A549 (cell line): ENCODE results near the gene ERICH6. TPM values are rescaled to one million over a fixed set of nuclear protein-coding genes. Genes with fewer than 3 reads are reported as not detected.

Source experiments
- ATAC-seq, 2 experiments: fragments of 200-7000 bp in 1 of 2; fragments of >200 bp in 1 of 2; cut with Nextera tagmentation in 1 of 2; cut with Tn5 transposase in 1 of 2; 3 replicates each; pipeline versions ENCODE4 v1.8.0 to v1.9.1; 2018 to 2020; ENCODE audit warnings: mild to moderate bottlenecking in 1 of 2, moderate library complexity in 1 of 2
- CTCF ChIA-PET: fragments of 300-600 bp; sonication (Branson Sonifier 250); formaldehyde crosslinking; extraction: SDS; loops from one replicate; lab custom pipeline; 2021; ENCODE audit warnings: antibody characterized with exemption, inconsistent platforms; lab: Yijun Ruan, JAX
- POLR2A ChIA-PET: fragments of 350-600 bp; formaldehyde crosslinking; extraction: SDS; loops from one replicate; lab custom pipeline; 2021; ENCODE audit warnings: antibody characterized with exemption, inconsistent platforms; lab: Yijun Ruan, JAX
- DNase-seq, 2 experiments: peaks; one replicate each; pipeline versions ENCODE4 v3.0.0 to v3.0.0-alpha.2; 2011 to 2016; ENCODE audit warnings: low read depth in 1 of 2, low spot score in 1 of 2
- FAIRE-seq: peaks from 2 replicates; lab custom pipeline; 2011; peaks lifted over from hg19 to GRCh38; lab: Jason Lieb, UNC
- H3K27ac ChIP-seq, 2 experiments: fragments of >200 bp; sonication (Bioruptor Twin); formaldehyde crosslinking; 3 replicates each; pipeline ENCODE4 v1.5.1; 2016 to 2017
- H3K4me1 ChIP-seq: fragments of >200 bp; sonication (Bioruptor Twin); formaldehyde crosslinking; 3 replicates; pipeline ENCODE4 v1.6.1; 2016
- H3K4me2 ChIP-seq: fragments of >200 bp; sonication (Bioruptor Twin); formaldehyde crosslinking; 3 replicates; pipeline ENCODE4 v1.6.1; 2016
- H3K4me3 ChIP-seq: fragments of >200 bp; sonication (Bioruptor Twin); formaldehyde crosslinking; 3 replicates; pipeline ENCODE4 v1.5.1; 2016
- H3K9me3 ChIP-seq: fragments of >200 bp; sonication (Bioruptor Twin); formaldehyde crosslinking; 3 replicates; pipeline ENCODE4 v1.6.1; 2016
- BHLHE40 ChIP-seq: IDR thresholded peaks from 2 replicates; pipeline ENCODE4 v1.6.1; 2012; ENCODE audit warnings: low read depth, low read length, inconsistent platforms
- CTCF ChIP-seq: fragments of >200 bp; sonication (Bioruptor Twin); formaldehyde crosslinking; IDR thresholded peaks from 3 replicates; pipeline ENCODE4 v1.5.1; 2016
- E2F6 ChIP-seq: IDR thresholded peaks from 2 replicates; pipeline ENCODE4 v1.6.1; 2012; ENCODE audit warnings: low read depth, borderline replicate concordance
- EHF ChIP-seq: fragments of 250-450 bp; sonication (Bioruptor Pico); IDR thresholded peaks from 2 replicates; pipeline ENCODE4 v1.5.0; 2020; ENCODE audit warnings: mild to moderate bottlenecking
- EHMT2 ChIP-seq: fragments of 200-600 bp; sonication (generic); IDR thresholded peaks from 2 replicates; pipeline ENCODE4 v1.6.1; 2016; ENCODE audit warnings: antibody characterized with exemption, low read depth, mild to moderate bottlenecking, moderate library complexity
- ELK1 ChIP-seq: fragments of 150-350 bp; IDR thresholded peaks from 2 replicates; pipeline ENCODE4 v1.6.1; 2014; ENCODE audit warnings: low read depth, mild to moderate bottlenecking, low read length
- EP300 ChIP-seq, 2 experiments: fragments of >200 bp; sonication (Bioruptor Twin); formaldehyde crosslinking; IDR thresholded peaks; 2 replicates in 1 of 2; 3 replicates in 1 of 2; pipeline ENCODE4 v1.6.1; 2016 to 2017
- FOSB ChIP-seq: fragments of 250-450 bp; sonication (Bioruptor Pico); IDR thresholded peaks from 2 replicates; pipeline ENCODE4 v1.5.0; 2020; ENCODE audit warnings: mild to moderate bottlenecking, moderate library complexity
- FOXS1 ChIP-seq: fragments of 250-450 bp; sonication (Bioruptor Pico); IDR thresholded peaks from 2 replicates; pipeline ENCODE4 v1.5.0; 2020; ENCODE audit warnings: mild to moderate bottlenecking, moderate library complexity
- GATA3 ChIP-seq: IDR thresholded peaks from 2 replicates; pipeline ENCODE4 v1.6.1; 2012; ENCODE audit warnings: borderline replicate concordance
- HES2 ChIP-seq: fragments of >200 bp; sonication (Bioruptor Twin); formaldehyde crosslinking; IDR thresholded peaks from 2 replicates; pipeline ENCODE4 v1.6.1; 2016
- HEYL ChIP-seq: fragments of 250-450 bp; sonication (Bioruptor Pico); IDR thresholded peaks from 2 replicates; pipeline ENCODE4 v1.8.0; 2021; ENCODE audit warnings: mild to moderate bottlenecking, moderate library complexity
- MAZ ChIP-seq: fragments of 150-350 bp; IDR thresholded peaks from 2 replicates; pipeline ENCODE4 v1.6.1; 2014; ENCODE audit warnings: antibody characterized with exemption, low read depth, low read length, borderline replicate concordance
- NFE2L2 ChIP-seq: fragments of 150-350 bp; conservative IDR thresholded peaks from 2 replicates; pipeline ENCODE4 v1.6.1; 2014; ENCODE audit warnings: low read length
- NPAS2 ChIP-seq: fragments of 250-450 bp; sonication (Bioruptor Pico); IDR thresholded peaks from 2 replicates; pipeline ENCODE4 v1.8.0; 2022; ENCODE audit warnings: mild to moderate bottlenecking, moderate library complexity, borderline replicate concordance
- POLR2A ChIP-seq: IDR thresholded peaks from 2 replicates; pipeline ENCODE4 v1.6.1; 2012; ENCODE audit warnings: mild to moderate bottlenecking, low read length
- POLR2AphosphoS2 ChIP-seq: conservative IDR thresholded peaks from 2 replicates; pipeline ENCODE4 v1.6.1; 2012; ENCODE audit warnings: low read length, improper control_type of control experiment, inconsistent platforms
- RAD21 ChIP-seq, 2 experiments: fragments of >200 bp in 1 of 2; sonication (Bioruptor Twin) in 1 of 2; formaldehyde crosslinking in 1 of 2; IDR thresholded peaks in 1 of 2; conservative IDR thresholded peaks in 1 of 2; 2 replicates in 1 of 2; 3 replicates in 1 of 2; pipeline ENCODE4 v1.6.1; 2012 to 2018; ENCODE audit warnings: inconsistent platforms in 1 of 2
- RARB ChIP-seq: fragments of 250-450 bp; sonication (Bioruptor Pico); IDR thresholded peaks from 2 replicates; pipeline ENCODE4 v1.8.0; 2021; ENCODE audit warnings: mild to moderate bottlenecking, moderate library complexity
- RFX5 ChIP-seq: fragments of 450-650 bp; IDR thresholded peaks from 2 replicates; pipeline ENCODE4 v1.7.1; 2014; ENCODE audit warnings: antibody characterized with exemption, mild to moderate bottlenecking, moderate library complexity
- SMC3 ChIP-seq: fragments of >200 bp; sonication (Bioruptor Twin); formaldehyde crosslinking; IDR thresholded peaks from 3 replicates; pipeline ENCODE4 v1.6.1; 2018; ENCODE audit warnings: inconsistent platforms
- SREBF2 ChIP-seq: fragments of 450-650 bp; IDR thresholded peaks from 2 replicates; pipeline ENCODE4 v1.6.1; 2014; ENCODE audit warnings: mild to moderate bottlenecking, moderate library complexity
- USF2 ChIP-seq: fragments of 450-650 bp; IDR thresholded peaks from 2 replicates; pipeline ENCODE4 v1.6.1; 2014; ENCODE audit warnings: antibody characterized with exemption
- ZC3H11A ChIP-seq: fragments of 450-650 bp; IDR thresholded peaks from 2 replicates; pipeline ENCODE4 v1.6.1; 2014; ENCODE audit warnings: antibody characterized with exemption, mild to moderate bottlenecking
- ZFP36 ChIP-seq: fragments of 450-650 bp; IDR thresholded peaks from 2 replicates; pipeline ENCODE4 v1.6.1; 2014; ENCODE audit warnings: borderline replicate concordance; ENCODE audit not compliant: partially characterized antibody
- ZNF302 ChIP-seq: fragments of 250-450 bp; sonication (Bioruptor Pico); IDR thresholded peaks from 2 replicates; pipeline ENCODE4 v1.9.0; 2021; ENCODE audit warnings: inconsistent platforms, mild to moderate bottlenecking, moderate library complexity
- WGBS: methylation state at CpG from one replicate; pipeline ENCODE4 v1.1.6; 2017; ENCODE audit errors: missing lambda C conversion rate; 5-methylcytosine and 5-hydroxymethylcytosine counted together
- polyA plus RNA-seq, 4 experiments: library from polyadenylated mRNA; depleted of rRNA in 3 of 4; stranded (reverse); fragments of >200 nt; fragmentation: RNase III in 1 of 4; extraction: RNeasy Plus Mini Kit Qiagen cat#74134 plus additional on column Dnase treatment in 1 of 4; gene quantifications; 2 replicates in 3 of 4; 3 replicates in 1 of 4; pipeline ENCODE4 v1.2.3, GENCODE V29; 2011 to 2017

Gene ERICH6
- polyA plus RNA-seq, 2 of the 4 experiments (the other 2 are of a cell fraction), result 0.06 TPM; not detected in 1

- TF ChIP-seq FOSB (CRISPR knock-in tag) (no peak), MAZ (no peak), POLR2A (no peak)
Measured at GRCh38 chr3:150636258-150636657, 67.5 kb downstream of the ERICH6 start (continued).

GRCh38 chr3:150635526-150635925 is 68.2 kb downstream of the ERICH6 start:
- Histone ChIP-seq H3K4me3 (no peak overlapping the region), H3K9me3 (no peaks in the 10 kb centered on the region), H3K4me1 (no peaks in the 10 kb centered on the region), H3K27ac (no peak overlapping the region), H3K4me2 (no peak overlapping the region)
- no peak for FAIRE-seq
- no peak for ATAC-seq
- no peak for TF ChIP-seq RFX5
- TF ChIP-seq SMC3, result no peak
- no peak for TF ChIP-seq USF2
- no peak for TF ChIP-seq CTCF
- TF ChIP-seq RAD21 (conservative IDR thresholded peaks at IDR 0.05 in 1 of 2, IDR thresholded peaks at IDR 0.05 in 1 of 2), result no peak
- no peak for TF ChIP-seq NPAS2 (CRISPR knock-in tag)
- TF ChIP-seq POLR2AphosphoS2, result no peak
- TF ChIP-seq NFE2L2, result no peak
- TF ChIP-seq EP300 (IDR thresholded peaks at IDR 0.05), result no peak
- no peak for TF ChIP-seq EHMT2
- TF ChIP-seq BHLHE40, result no peak
- TF ChIP-seq HEYL (CRISPR knock-in tag), result no peak
- TF ChIP-seq FOXS1 (CRISPR knock-in tag), result no peak
- 91% methylated on average over 1 of the region's 1 CpG for WGBS
- ChIA-PET POLR2A (no interaction called here), CTCF (interaction anchor here (0.9 to 1.0 kb wide), 2 partner anchors 12 to 24 kb away, joined by 3 read pairs; no protein-coding TSS in a partner anchor)
- DNase-seq, result no peak

GRCh38 chr3:150635076-150635475 is 68.6 kb downstream of the ERICH6 start:
- FAIRE-seq, result no peak
- POLR2A ChIA-PET, result no interaction called here
- CTCF ChIA-PET, result interaction anchor here (0.6 to 1.7 kb wide), 3 partner anchors 13 to 91 kb away, joined by 3 to 6 read pairs (median 4); no protein-coding TSS in a partner anchor

More at GRCh38 chr3:150635076-150635475, 68.6 kb downstream of the ERICH6 start:
- TF ChIP-seq RAD21 (conservative IDR thresholded peaks at IDR 0.05 in 1 of 2, IDR thresholded peaks at IDR 0.05 in 1 of 2) (no peak), FOSB (CRISPR knock-in tag) (no peak), POLR2A (no peak), ZC3H11A (no peak), ELK1 (no peak), BHLHE40 (no peak), MAZ (no peak), GATA3 (no peak), ZNF302 (CRISPR knock-in tag) (no peak), HES2 (no peak), ZFP36 (no peak), E2F6 (no peak), RFX5 (no peak), EHF (CRISPR knock-in tag) (no peak), SREBF2 (no peak), RARB (CRISPR knock-in tag) (no peak), NFE2L2 (no peak), SMC3 (no peak)
- no peak overlapping the region for H3K4me3 ChIP-seq
- no peak overlapping the region for H3K27ac ChIP-seq
- no peak for DNase-seq
- no peaks in the 10 kb centered on the region for H3K4me1 ChIP-seq
- no peak overlapping the region for H3K4me2 ChIP-seq
- ATAC-seq, result no peak
- 87% methylated on average over 6 of the region's 6 CpGs for WGBS
- H3K9me3 ChIP-seq, result no peaks in the 10 kb centered on the region
